Measurements from ENCODE around the gene CAPZB.
"Not testable (repeated sequence)": the region's sequence is repeated elsewhere in the genome, so short reads cannot be mapped to it uniquely, and the experiment has no call there.

Gene CAPZB

DNA sequence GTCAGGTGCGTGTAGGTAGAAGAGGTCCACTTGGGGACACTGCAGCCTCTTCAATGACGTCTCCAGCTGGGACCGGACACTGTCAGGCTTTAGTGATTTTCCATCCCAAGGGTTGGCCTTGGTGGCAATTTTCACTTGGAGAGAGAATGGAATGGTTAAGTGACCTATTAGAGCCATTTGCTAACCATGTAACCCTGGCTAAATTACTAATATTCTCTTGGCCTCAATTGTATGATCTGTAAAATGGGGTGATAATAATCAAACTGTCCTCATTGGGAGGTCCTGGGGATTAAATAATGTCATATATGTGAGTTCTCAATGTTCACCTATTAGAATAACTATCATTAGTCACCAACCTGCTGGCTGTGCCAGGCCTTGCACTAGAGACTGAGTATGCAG, 176.8 kb downstream of the CAPZB start:
- no peak for DNase-seq

DNA sequence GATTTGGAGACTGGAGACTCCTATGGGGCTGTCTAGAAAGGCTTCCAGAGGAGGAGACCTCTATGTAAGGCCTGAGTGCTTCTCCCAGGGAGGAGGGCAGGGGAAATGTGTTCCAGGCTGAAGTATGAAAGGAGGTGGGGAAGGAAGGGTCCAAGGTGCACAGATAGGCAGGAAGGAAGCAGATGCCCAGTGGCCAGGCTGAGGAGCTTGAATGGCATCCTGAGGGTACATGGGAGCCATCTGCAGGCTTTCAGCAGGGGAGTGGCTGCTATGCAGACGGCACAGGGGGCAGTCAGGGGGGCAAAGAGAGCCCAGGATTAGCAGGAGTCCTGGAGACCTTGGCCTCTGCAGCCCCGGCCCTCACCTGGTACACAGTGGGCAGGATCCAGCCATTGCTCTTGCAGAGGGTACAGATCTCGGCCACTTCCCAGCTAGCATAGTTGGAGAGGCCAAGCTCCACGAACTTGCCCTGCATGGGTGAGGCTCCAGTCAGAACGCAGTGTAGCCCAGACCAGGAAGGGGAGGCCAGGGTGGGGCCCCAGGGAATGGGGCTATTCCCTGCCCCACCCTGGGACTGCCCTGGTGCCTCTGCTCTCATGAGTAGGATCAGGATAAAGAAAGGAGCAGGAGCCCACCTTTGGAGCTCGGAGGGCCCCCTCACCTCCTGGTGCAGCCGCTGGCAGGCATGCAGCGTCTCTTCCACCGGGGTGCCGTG, 177.4 kb downstream of the CAPZB start:
- DNase-seq = no peak

DNA sequence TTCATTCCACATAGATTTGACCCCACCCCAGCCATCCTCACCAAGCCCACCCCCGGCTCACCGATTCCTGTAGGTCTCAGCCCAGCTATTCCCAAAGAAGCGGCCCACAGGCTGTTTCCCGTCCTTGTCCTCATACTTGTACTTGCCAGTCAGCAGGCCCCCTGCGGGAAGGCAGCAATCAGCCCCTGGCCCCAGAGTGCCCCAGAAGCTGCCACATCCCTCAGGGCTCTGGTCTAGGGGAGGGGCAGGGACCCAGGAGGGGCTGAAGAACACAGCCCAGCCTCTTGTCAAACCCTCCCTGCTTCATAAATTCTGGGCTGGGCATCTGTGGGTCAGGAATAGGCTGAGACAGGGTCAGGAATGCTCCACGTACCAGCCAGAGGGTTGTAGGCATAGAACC, 178.4 kb downstream of the CAPZB start:
- DNase-seq = no peak

DNA sequence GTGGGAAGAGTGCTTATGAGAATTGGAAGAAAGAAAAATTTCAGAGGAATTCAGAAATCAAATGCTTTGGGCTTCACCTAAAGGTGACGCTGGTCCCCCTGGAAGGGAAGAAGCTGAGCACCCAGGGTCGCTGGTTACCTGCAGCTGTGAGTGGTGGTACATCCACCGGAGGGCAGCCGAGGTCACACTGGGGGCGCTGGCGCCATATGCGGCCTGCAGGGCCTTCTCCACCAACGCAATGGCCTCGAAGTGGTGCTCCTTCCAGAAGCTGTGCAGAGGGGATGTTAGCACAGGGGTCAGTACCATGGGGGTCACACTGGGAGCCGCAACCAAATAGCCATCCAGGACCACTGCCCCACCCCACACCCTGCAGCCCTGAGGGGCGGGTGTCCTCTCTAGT, 179.5 kb downstream of the CAPZB start:
- DNase-seq = no peak

DNA sequence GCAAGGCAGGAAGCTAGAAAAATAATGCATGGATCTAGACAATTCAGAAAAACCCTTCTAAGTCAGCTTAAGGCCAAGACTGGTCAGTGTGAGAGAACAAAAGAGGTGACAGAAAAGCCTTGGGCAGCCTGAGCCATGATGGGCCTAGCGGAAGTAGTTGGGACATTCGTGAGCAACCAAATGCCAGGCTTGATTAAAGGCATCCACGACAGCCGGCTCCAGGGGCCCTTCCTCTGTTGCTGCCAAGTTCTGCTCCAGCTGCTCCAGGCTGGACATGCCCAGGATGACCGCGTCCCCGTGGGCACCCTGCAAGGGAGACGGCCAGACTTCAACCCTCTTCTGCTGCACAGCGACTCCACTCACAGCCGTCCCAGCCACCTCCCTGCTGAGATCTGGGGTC, 181.3 kb downstream of the CAPZB start:
- not testable (repeated sequence) for DNase-seq

DNA sequence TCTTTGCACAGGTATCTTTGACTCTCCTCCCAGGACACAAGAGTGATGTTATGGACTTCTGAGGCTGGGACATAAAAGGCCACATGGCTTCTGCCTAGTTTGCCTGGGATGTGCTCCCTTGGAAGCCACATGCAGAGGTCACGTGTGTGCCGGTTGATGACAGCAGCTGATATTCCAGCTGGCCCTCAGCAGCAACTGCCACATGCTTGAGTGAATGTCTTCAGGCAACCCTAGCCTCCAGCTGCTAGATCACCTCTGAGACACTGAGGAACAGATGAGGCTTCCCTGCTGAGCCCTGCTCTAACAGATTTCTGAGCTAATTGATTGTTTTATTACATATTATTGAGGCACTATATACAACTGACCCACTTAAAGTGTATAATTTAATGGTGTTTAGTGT, 185.1 kb downstream of the CAPZB start:
- DNase-seq = no peak

DNA sequence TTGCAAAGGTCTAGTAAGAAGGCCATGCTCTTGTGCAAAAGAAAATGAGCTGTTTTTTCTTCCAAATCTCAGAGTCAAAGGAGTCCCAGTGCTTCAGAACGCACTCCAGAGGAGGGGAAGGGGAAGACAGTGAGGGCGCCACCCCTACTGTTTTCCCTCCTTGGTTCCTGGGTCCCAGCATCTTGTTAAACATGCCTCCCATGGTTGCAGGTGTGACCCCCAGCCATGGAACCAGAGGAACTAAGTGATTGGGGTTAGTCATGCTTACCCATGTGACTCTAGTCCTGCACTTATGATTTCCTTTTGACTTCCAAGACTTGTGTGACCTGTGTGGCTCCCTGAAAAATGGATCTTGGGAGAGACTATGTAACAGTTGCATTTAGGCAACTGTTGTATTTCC, 190.7 kb downstream of the CAPZB start:
- DNase-seq = no peak

DNA sequence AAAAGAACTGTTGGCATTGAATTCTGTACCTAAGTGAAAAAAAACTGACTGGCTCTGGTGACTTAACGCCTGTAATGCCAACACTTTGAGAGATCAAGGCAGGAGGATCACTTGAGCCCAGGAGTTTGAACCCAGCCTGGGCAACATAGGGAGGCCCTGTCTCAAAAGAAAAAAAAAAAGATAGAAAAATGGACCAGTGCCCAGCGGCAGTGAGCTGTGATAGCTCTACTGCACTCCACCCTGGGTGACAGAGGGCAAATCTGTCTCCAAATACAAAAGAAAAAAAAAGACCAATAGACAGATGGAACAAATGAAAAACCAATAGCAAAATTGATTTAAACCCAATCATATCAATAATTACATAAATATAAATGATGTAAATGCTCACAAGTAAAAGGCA, 196.1 kb downstream of the CAPZB start:
- no peak for DNase-seq
